PC-3 (cell line): ENCODE measurements around the gene SERPINF2.
"Not testable (repeated sequence)": the region's sequence is repeated elsewhere in the genome, so short reads cannot be mapped to it uniquely, and the experiment has no call there.

Experiments
- EZH2 ChIP-seq: fragments of 300-600 bp; sonication (generic); IDR thresholded peaks from one replicate; pipeline ENCODE4 v1.6.1; 2017; ENCODE audit warnings: antibody characterized with exemption, mild to moderate bottlenecking, low read length; ENCODE audit not compliant: unreplicated experiment
- EZH2phosphoT487 ChIP-seq: fragments of 300-600 bp; sonication (generic); IDR thresholded peaks from 2 replicates; pipeline ENCODE4 v1.6.1; 2018; ENCODE audit warnings: mild to moderate bottlenecking, antibody characterized with exemption, low read length, borderline replicate concordance
- TF ChIP-seq, protein P1 (sequence below): fragments of 300-600 bp; sonication (generic); conservative IDR thresholded peaks from 2 replicates; pipeline ENCODE4 v1.5.1; 2017; ENCODE audit warnings: antibody characterized with exemption, low read depth, mild to moderate bottlenecking, low read length

DNA sequence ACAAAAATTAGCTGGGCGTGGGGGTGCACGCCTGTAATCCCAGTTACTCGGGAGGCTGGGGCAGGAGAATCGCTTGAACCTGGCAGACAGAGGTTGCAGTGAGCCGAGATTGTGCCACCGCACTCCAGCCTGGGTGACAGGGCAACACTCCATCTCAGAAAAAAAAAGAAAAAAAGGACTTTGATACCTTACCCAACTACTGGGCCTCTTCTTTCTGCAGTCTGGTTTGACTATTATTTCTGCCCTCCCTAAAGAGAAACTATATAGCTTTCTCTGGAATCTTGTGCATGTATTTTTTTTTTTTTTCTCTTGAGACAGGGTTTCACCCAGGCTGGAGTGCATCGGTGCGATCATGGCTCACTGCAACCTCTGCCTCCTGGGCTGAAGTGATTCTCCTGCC, 55.2 kb downstream of the SERPINF2 start:
- TF ChIP-seq, protein P1, sequence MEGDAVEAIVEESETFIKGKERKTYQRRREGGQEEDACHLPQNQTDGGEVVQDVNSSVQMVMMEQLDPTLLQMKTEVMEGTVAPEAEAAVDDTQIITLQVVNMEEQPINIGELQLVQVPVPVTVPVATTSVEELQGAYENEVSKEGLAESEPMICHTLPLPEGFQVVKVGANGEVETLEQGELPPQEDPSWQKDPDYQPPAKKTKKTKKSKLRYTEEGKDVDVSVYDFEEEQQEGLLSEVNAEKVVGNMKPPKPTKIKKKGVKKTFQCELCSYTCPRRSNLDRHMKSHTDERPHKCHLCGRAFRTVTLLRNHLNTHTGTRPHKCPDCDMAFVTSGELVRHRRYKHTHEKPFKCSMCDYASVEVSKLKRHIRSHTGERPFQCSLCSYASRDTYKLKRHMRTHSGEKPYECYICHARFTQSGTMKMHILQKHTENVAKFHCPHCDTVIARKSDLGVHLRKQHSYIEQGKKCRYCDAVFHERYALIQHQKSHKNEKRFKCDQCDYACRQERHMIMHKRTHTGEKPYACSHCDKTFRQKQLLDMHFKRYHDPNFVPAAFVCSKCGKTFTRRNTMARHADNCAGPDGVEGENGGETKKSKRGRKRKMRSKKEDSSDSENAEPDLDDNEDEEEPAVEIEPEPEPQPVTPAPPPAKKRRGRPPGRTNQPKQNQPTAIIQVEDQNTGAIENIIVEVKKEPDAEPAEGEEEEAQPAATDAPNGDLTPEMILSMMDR: not testable (repeated sequence)
- TF ChIP-seq EZH2phosphoT487, EZH2: not testable (repeated sequence)
